ENCODE data around the gene ERFE.

Gene ERFE

DNA sequence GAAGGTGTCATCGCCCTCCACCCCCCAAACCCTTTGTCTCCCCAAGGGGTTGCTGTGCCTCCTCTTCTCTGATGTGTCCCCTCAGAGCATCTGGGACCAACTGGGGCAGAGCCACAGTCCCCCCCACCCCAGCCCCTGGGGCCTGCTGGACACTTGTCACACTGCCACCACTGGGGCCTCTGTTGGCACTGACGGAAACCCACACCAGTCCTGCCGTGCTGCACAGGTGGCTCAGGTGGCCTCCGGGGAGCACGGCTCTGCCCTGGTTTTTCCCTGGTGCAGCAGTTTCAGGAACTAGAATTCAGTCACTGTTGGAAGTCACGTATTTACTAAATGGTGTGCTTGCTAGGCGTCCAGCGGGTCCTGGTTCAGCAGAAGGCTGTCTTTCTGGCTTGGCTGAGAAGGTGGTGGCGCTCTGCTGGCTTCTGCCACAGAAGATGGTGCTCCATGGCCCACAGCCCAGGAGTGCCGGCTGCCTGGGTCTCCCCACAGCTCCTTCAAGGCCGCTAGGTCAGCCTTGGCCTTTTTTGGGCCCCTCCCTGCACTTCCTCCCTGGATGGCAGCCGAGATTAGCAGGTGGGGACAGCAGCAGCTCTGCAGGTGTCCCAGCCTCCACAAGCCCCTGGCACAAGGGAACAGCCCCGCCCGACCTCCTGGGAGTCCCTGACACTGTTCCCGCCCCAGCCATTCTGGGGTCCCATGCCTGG, 38.9 kb upstream of the ERFE start:
- Histone ChIP-seq H2AFZ (ENCODE audit: low read length) (peak overlapping the region; percentile 6), H3K4me3 (ENCODE audit: low read length in 2 of 2) (peak overlapping the region in 1 of 2 donors; percentile 47), H3K9me3 (replicated peaks in 1 of 2; ENCODE audit: control insufficient read depth in 2 of 2, insufficient read depth in 1 of 2, low read depth in 1 of 2, low read length in 2 of 2) (no peaks in the 10 kb centered on the region), H3K4ac (ENCODE audit: low read length) (no peak overlapping the region), H2BK120ac (ENCODE audit: low read depth, low read length) (no peak overlapping the region), H3K27ac (replicated peaks; ENCODE audit: low read length) (no peak overlapping the region), H2BK15ac (ENCODE audit: low read length) (peak overlapping the region; percentile 84), H2BK12ac (ENCODE audit: low read length) (no peak overlapping the region), H3K27me3 (ENCODE audit: control insufficient read depth in 3 of 3, insufficient read depth in 3 of 3, low read depth in 1 of 3, low read length in 3 of 3) (peaks cover 0 to 29% (median 0%) of the 10 kb centered on the region in 3 experiments), H3K79me1 (ENCODE audit: low read depth, low read length) (no peaks in the 10 kb centered on the region), H3K36me3 (replicated peaks in 1 of 2; ENCODE audit: control insufficient read depth in 2 of 2, insufficient read depth in 2 of 2, low read length in 2 of 2) (peaks cover 0 to 2% of the 10 kb centered on the region in 2 donors), H3K23ac (ENCODE audit: low read depth, low read length, poor library complexity) (peak overlapping the region; percentile 60), H3K4me2 (ENCODE audit: insufficient read depth, low read length, poor library complexity, severe bottlenecking) (peak overlapping the region; percentile 11), H3K18ac (ENCODE audit: low read length) (peak overlapping the region; percentile 83), H3K9ac (ENCODE audit: low read depth, low read length, poor library complexity) (peak overlapping the region; percentile 54), H4K8ac (ENCODE audit: low read depth, low read length) (no peak overlapping the region), H2BK5ac (ENCODE audit: low read length) (peak overlapping the region; percentile 75), H3K14ac (ENCODE audit: low read length) (no peak overlapping the region), H4K91ac (ENCODE audit: low read depth, low read length, poor library complexity) (no peak overlapping the region), H3K4me1 (ENCODE audit: control insufficient read depth in 2 of 2, insufficient read depth in 1 of 2, low read depth in 1 of 2, low read length in 2 of 2) (peaks cover 3 to 10% of the 10 kb centered on the region in 2 donors), H2AK5ac (ENCODE audit: low read depth, low read length) (peak overlapping the region; percentile 78)
- no CpG with 5 or more reads among the region's 15 CpGs for WGBS, 2 donors (ENCODE audit: extremely low coverage in 2 of 2, insufficient read length in 2 of 2, insufficient replicate concordance in 1 of 2)
- no peak for DNase-seq (ENCODE audit: low spot score)

DNA sequence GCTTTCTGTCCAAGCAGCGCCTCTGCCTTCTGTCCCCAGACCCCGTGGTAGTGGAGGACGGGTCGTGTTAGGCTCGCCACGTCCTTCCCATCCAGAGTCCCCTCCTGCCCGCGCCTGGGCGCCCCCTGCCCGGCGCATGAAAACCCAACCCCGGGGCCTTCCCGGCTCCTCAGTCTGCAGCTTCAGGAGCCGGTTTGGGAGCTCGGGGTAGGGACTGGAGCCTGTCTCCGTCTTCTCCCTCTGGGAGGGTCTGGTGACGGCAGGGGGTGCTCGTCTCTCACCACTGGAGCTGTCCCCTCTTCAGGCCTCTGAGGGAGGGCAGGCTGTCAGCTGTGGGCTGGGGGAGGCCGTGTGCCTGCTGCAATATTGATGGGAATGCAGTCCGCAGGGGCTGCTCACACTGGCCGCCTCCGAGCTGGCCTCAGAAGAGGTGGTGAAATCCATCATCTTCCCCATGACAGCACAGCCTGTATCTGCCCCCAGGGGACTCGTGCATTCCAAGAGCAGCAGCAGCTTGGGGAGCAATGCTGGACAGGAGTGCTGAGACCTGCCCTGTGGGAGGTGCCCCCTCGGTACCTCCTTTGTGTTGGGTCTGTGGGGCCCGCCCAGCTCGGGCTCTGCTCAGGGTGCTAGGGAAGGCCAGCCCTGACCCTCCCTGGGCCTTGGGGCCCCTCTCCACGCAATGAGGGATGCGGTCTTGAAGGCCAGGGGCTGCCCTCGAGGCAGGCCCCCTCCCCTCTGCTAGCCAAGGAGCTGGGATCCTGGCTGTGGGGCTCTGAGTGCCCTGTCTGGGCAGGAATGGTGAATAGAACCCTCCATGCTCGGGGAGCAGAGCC, 38.1 kb upstream of the ERFE start:
- H3K4me1 ChIP-seq (ENCODE audit: control insufficient read depth in 2 of 2, insufficient read depth in 1 of 2, low read depth in 1 of 2, low read length in 2 of 2): peaks cover 3 to 10% of the 10 kb centered on the region in 2 donors
- WGBS, 2 donors (ENCODE audit: extremely low coverage in 2 of 2, insufficient read length in 2 of 2, insufficient replicate concordance in 1 of 2): no CpG with 5 or more reads among the region's 30 CpGs
- no peak overlapping the region for H3K27ac ChIP-seq (replicated peaks; ENCODE audit: low read length)
- H2BK12ac ChIP-seq (ENCODE audit: low read length): peak overlapping the region; percentile 90
- H3K36me3 ChIP-seq (replicated peaks in 1 of 2; ENCODE audit: control insufficient read depth in 2 of 2, insufficient read depth in 2 of 2, low read length in 2 of 2): peaks cover 0 to 2% of the 10 kb centered on the region in 2 donors
- peak overlapping the region; percentile 98 for H3K14ac ChIP-seq (ENCODE audit: low read length)
- H3K9me3 ChIP-seq (replicated peaks in 1 of 2; ENCODE audit: control insufficient read depth in 2 of 2, insufficient read depth in 1 of 2, low read depth in 1 of 2, low read length in 2 of 2): no peaks in the 10 kb centered on the region
- peak overlapping the region; percentile 6 for H2AFZ ChIP-seq (ENCODE audit: low read length)
- peak overlapping the region; percentile 94 for H2AK5ac ChIP-seq (ENCODE audit: low read depth, low read length)
- H3K9ac ChIP-seq (ENCODE audit: low read depth, low read length, poor library complexity): peak overlapping the region; percentile 60
- H3K4ac ChIP-seq (ENCODE audit: low read length): peak overlapping the region; percentile 44
- H2BK15ac ChIP-seq (ENCODE audit: low read length): peak overlapping the region; percentile 84
- H4K8ac ChIP-seq (ENCODE audit: low read depth, low read length): no peak overlapping the region
- no peak overlapping the region for H3K4me3 ChIP-seq (ENCODE audit: low read length in 2 of 2)
- H3K18ac ChIP-seq (ENCODE audit: low read length): peak overlapping the region; percentile 94
- peak overlapping the region; percentile 75 for H2BK5ac ChIP-seq (ENCODE audit: low read length)
- peaks cover 2% of the 10 kb centered on the region for H3K79me1 ChIP-seq (ENCODE audit: low read depth, low read length)
- H3K4me2 ChIP-seq (ENCODE audit: insufficient read depth, low read length, poor library complexity, severe bottlenecking): no peak overlapping the region
- H3K23ac ChIP-seq (ENCODE audit: low read depth, low read length, poor library complexity): peak overlapping the region; percentile 60
- no peak for DNase-seq (ENCODE audit: low spot score)
- no peak overlapping the region for H4K91ac ChIP-seq (ENCODE audit: low read depth, low read length, poor library complexity)
- H2BK120ac ChIP-seq (ENCODE audit: low read depth, low read length): peak overlapping the region; percentile 16
- peaks cover 0 to 29% (median 0%) of the 10 kb centered on the region in 3 experiments for H3K27me3 ChIP-seq (ENCODE audit: control insufficient read depth in 3 of 3, insufficient read depth in 3 of 3, low read depth in 1 of 3, low read length in 3 of 3)

DNA sequence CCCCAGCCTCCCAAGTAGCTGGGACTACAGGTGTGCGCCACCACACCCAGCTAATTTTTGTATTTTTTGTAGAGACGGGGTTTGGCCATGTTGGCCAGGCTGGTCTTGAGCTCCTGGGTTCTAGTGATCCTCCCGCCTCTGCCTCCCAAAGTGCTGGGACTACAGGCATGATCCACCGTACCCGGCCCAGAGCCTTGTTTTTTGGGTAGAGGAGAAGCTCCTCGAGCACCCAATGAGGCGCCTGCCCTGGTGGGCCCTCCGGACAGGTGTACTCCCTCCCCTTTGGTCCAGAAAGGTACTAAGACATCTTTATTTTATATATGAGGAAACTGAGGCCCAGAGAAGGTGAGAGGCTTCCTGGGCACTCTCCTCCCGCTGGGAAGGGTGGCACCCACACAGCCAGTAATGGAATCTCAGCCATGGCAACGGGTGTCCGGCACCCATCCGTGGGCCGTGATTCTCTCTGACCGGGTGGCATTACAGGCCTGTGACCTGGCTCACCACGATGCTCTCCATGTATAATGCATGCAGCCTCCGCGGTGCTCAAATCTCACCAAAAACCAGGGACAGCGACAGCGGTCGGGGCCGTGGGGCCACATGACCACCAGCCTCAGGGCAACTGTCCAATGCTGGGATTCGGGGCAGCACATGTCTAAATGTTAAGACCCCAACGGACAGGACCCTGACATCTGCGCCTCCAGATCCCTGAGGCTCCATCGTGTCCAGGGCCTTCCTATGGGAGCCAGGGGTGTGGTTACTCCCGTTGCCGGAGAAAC, 37.1 kb upstream of the ERFE start:
- H3K36me3 ChIP-seq (replicated peaks in 1 of 2; ENCODE audit: control insufficient read depth in 2 of 2, insufficient read depth in 2 of 2, low read length in 2 of 2): peaks cover 0 to 2% of the 10 kb centered on the region in 2 donors
- H3K4me3 ChIP-seq (ENCODE audit: low read length in 2 of 2): no peak overlapping the region
- DNase-seq (ENCODE audit: low spot score): no peak
- peaks cover 3 to 10% of the 10 kb centered on the region in 2 donors for H3K4me1 ChIP-seq (ENCODE audit: control insufficient read depth in 2 of 2, insufficient read depth in 1 of 2, low read depth in 1 of 2, low read length in 2 of 2)
- H4K91ac ChIP-seq (ENCODE audit: low read depth, low read length, poor library complexity): no peak overlapping the region
- H3K27ac ChIP-seq (replicated peaks; ENCODE audit: low read length): no peak overlapping the region
- H2AFZ ChIP-seq (ENCODE audit: low read length): no peak overlapping the region
- peak overlapping the region; percentile 11 for H3K18ac ChIP-seq (ENCODE audit: low read length)
- H2BK15ac ChIP-seq (ENCODE audit: low read length): no peak overlapping the region
- peaks cover 0 to 25% (median 0%) of the 10 kb centered on the region in 3 experiments for H3K27me3 ChIP-seq (ENCODE audit: control insufficient read depth in 3 of 3, insufficient read depth in 3 of 3, low read depth in 1 of 3, low read length in 3 of 3)
- no peak overlapping the region for H2BK12ac ChIP-seq (ENCODE audit: low read length)
- H3K23ac ChIP-seq (ENCODE audit: low read depth, low read length, poor library complexity): peak overlapping the region; percentile 18
- H3K9ac ChIP-seq (ENCODE audit: low read depth, low read length, poor library complexity): no peak overlapping the region
- no peak overlapping the region for H2BK5ac ChIP-seq (ENCODE audit: low read length)
- no peak overlapping the region for H3K14ac ChIP-seq (ENCODE audit: low read length)
- peaks cover 6% of the 10 kb centered on the region for H3K79me1 ChIP-seq (ENCODE audit: low read depth, low read length)
- WGBS, 2 donors (ENCODE audit: extremely low coverage in 2 of 2, insufficient read length in 2 of 2, insufficient replicate concordance in 1 of 2): no CpG with 5 or more reads among the region's 27 CpGs
- no peak overlapping the region for H2BK120ac ChIP-seq (ENCODE audit: low read depth, low read length)
- no peak overlapping the region for H4K8ac ChIP-seq (ENCODE audit: low read depth, low read length)
- peak overlapping the region; percentile 32 for H2AK5ac ChIP-seq (ENCODE audit: low read depth, low read length)
- H3K9me3 ChIP-seq (replicated peaks in 1 of 2; ENCODE audit: control insufficient read depth in 2 of 2, insufficient read depth in 1 of 2, low read depth in 1 of 2, low read length in 2 of 2): peaks cover 0 to 5% of the 10 kb centered on the region in 2 donors
- no peak overlapping the region for H3K4ac ChIP-seq (ENCODE audit: low read length)
- no peak overlapping the region for H3K4me2 ChIP-seq (ENCODE audit: insufficient read depth, low read length, poor library complexity, severe bottlenecking)
